ENCODE results near the gene PKNOX1. TPM values are rescaled to one million over a fixed set of nuclear protein-coding genes. Genes with fewer than 3 reads are reported as not detected.

PKNOX1 gene
- polyA plus RNA-seq, 3 donors, result 9.2 to 11.8 (median 9.9) TPM

DNA sequence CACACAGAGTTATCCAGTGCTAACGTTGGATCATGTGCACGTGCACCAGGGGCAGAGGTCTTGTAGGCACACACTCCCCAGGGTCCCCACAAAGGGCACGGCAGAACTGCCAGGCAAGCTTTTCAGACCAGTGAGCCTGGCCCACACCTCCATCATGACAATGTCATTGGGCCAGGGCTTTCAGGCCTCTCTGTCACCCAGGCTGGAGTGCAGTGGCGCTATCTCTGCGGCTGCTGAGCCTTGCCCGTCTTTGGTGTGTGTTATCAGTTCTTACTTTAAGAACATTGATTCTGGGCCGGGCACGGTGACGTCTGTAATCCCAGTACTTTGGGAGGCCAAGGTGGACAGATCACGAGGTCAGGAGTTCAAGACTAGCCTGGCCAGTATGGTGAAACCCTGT is 44.2 kb downstream of the PKNOX1 start:
- no peaks in the 10 kb centered on the region for H3K79me2 ChIP-seq (ENCODE audit: insufficient read depth, low read length)
- H3K4me3 Mint-ChIP-seq, result no peak overlapping the region
- H3K4me2 ChIP-seq (replicated peaks; ENCODE audit: extremely low read depth, low read length, poor library complexity, severe bottlenecking), result no peak overlapping the region
- intact Hi-C loops (cut with micrococcal nuclease), result no loop called here
- no peak overlapping the region for H3K27ac Mint-ChIP-seq
- WGBS (ENCODE audit: insufficient coverage), result 94% methylated on average over 3 of the region's 10 CpGs
- H3K36me3 Mint-ChIP-seq, result peaks cover 77 to 87% of the 10 kb centered on the region in 2 donors
- no peaks in the 10 kb centered on the region for H3K27me3 ChIP-seq (ENCODE audit: control insufficient read depth in 2 of 2, insufficient read depth in 2 of 2, low read length in 2 of 2)
- H3K9me3 ChIP-seq (replicated peaks in 1 of 2; ENCODE audit: control insufficient read depth in 1 of 2, insufficient read depth in 1 of 2, low read length in 2 of 2), result no peaks in the 10 kb centered on the region
- no peaks in the 10 kb centered on the region for H4K20me1 ChIP-seq (ENCODE audit: insufficient read depth, low read length)
- TF ChIP-seq, protein P1, sequence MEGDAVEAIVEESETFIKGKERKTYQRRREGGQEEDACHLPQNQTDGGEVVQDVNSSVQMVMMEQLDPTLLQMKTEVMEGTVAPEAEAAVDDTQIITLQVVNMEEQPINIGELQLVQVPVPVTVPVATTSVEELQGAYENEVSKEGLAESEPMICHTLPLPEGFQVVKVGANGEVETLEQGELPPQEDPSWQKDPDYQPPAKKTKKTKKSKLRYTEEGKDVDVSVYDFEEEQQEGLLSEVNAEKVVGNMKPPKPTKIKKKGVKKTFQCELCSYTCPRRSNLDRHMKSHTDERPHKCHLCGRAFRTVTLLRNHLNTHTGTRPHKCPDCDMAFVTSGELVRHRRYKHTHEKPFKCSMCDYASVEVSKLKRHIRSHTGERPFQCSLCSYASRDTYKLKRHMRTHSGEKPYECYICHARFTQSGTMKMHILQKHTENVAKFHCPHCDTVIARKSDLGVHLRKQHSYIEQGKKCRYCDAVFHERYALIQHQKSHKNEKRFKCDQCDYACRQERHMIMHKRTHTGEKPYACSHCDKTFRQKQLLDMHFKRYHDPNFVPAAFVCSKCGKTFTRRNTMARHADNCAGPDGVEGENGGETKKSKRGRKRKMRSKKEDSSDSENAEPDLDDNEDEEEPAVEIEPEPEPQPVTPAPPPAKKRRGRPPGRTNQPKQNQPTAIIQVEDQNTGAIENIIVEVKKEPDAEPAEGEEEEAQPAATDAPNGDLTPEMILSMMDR (IDR thresholded peaks at IDR 0.05), result no peak
- H3K4me1 ChIP-seq (ENCODE audit: control insufficient read depth in 1 of 2, insufficient read depth in 2 of 2, low read length in 2 of 2), result no peaks in the 10 kb centered on the region
- no peak overlapping the region for H2AFZ ChIP-seq (ENCODE audit: insufficient read depth, low read depth, low read length, poor library complexity, severe bottlenecking)
- peaks cover 6% of the 10 kb centered on the region for H3K4me1 Mint-ChIP-seq
- H3K9ac ChIP-seq (ENCODE audit: insufficient read depth, low read length, poor library complexity, severe bottlenecking), result no peak overlapping the region
- DNase-seq, result no peak
- no peak overlapping the region for H3K4me3 ChIP-seq (replicated peaks in 1 of 3; ENCODE audit: low read depth in 2 of 3, low read length in 3 of 3)
- H3K9me3 Mint-ChIP-seq, result no peaks in the 10 kb centered on the region
- peaks cover 63 to 82% of the 10 kb centered on the region in 2 donors for H3K36me3 ChIP-seq (replicated peaks in 1 of 2; ENCODE audit: control insufficient read depth in 1 of 2, insufficient read depth in 2 of 2, low read length in 2 of 2)
- H3K27ac ChIP-seq (ENCODE audit: low read depth in 1 of 2, low read length in 2 of 2), result no peak overlapping the region
- H3K27me3 Mint-ChIP-seq (ENCODE audit: low read depth in 3 of 3), result peaks cover 0 to under 1% (median 0%) of the 10 kb centered on the region in 3 donors

DNA sequence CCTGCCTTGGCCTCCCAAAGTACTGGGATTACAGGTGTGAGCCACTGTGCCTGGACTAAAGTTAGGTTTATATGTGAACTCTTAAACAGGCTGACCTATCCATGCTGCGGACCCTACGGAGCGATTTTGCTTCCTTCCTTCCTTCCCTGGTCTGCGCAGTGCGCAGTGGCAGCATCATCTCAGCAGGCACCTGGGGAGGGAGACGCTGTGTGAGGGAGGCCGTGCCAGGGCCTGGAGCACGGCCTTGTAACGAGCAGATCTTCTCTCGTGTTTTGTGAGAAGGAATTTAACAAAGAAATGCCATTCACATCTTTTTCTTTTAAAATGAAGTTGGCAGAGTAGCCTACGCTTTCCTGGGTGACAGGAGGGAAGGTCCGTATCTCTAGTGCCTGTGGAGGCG is 45.8 kb downstream of the PKNOX1 start:
- H3K27me3 Mint-ChIP-seq (ENCODE audit: low read depth in 3 of 3), result no peaks in the 10 kb centered on the region
- no peak overlapping the region for H3K4me3 Mint-ChIP-seq
- H3K9me3 Mint-ChIP-seq, result no peaks in the 10 kb centered on the region
- WGBS (ENCODE audit: insufficient coverage), result no CpG with 5 or more reads among the region's 13 CpGs
- H3K4me3 ChIP-seq (replicated peaks in 1 of 3; ENCODE audit: low read depth in 2 of 3, low read length in 3 of 3), result no peak overlapping the region
- H2AFZ ChIP-seq (ENCODE audit: insufficient read depth, low read depth, low read length, poor library complexity, severe bottlenecking), result no peak overlapping the region
- DNase-seq, result no peak
- H3K36me3 Mint-ChIP-seq, result peaks cover 78 to 88% of the 10 kb centered on the region in 2 donors
- H3K27ac Mint-ChIP-seq, result peak overlapping the region in 1 of 7 donors; percentile 57
- no peaks in the 10 kb centered on the region for H3K4me1 ChIP-seq (ENCODE audit: control insufficient read depth in 1 of 2, insufficient read depth in 2 of 2, low read length in 2 of 2)
- H3K79me2 ChIP-seq (ENCODE audit: insufficient read depth, low read length), result no peaks in the 10 kb centered on the region
- intact Hi-C loops (cut with micrococcal nuclease), result no loop called here
- peaks cover 72 to 80% of the 10 kb centered on the region in 2 donors for H3K36me3 ChIP-seq (replicated peaks in 1 of 2; ENCODE audit: control insufficient read depth in 1 of 2, insufficient read depth in 2 of 2, low read length in 2 of 2)
- no peak overlapping the region for H3K9ac ChIP-seq (ENCODE audit: insufficient read depth, low read length, poor library complexity, severe bottlenecking)
- no peak overlapping the region for H3K27ac ChIP-seq (ENCODE audit: low read depth in 1 of 2, low read length in 2 of 2)
- H3K4me2 ChIP-seq (replicated peaks; ENCODE audit: extremely low read depth, low read length, poor library complexity, severe bottlenecking), result no peak overlapping the region
- H3K4me1 Mint-ChIP-seq, result peaks cover 6% of the 10 kb centered on the region
- TF ChIP-seq, protein P1 (IDR thresholded peaks at IDR 0.05), result no peak
- H3K27me3 ChIP-seq (ENCODE audit: control insufficient read depth in 2 of 2, insufficient read depth in 2 of 2, low read length in 2 of 2), result no peaks in the 10 kb centered on the region
- H4K20me1 ChIP-seq (ENCODE audit: insufficient read depth, low read length), result no peaks in the 10 kb centered on the region
- H3K9me3 ChIP-seq (replicated peaks in 1 of 2; ENCODE audit: control insufficient read depth in 1 of 2, insufficient read depth in 1 of 2, low read length in 2 of 2), result no peaks in the 10 kb centered on the region

All from CD14-positive monocyte (primary cell).